UCSD-AML1 (cell line): ENCODE measurements around the gene ARPC1B.
"Not testable (repeated sequence)": the region's sequence is repeated elsewhere in the genome, so short reads cannot be mapped to it uniquely, and the experiment has no call there.

Experiments used
- DNase-seq: peaks from one replicate; lab custom pipeline; 2025; ENCODE audit not compliant: unreplicated experiment; lab: John Stamatoyannopoulos, UW

The ARPC1B gene

GRCh38 chr7:99366646-99367045 lies 7.9 kb upstream of the ARPC1B start:
- no peak for DNase-seq

- no peak for DNase-seq
Observed at GRCh38 chr7:99368750-99369389, 5.7 kb upstream of the ARPC1B start.

GRCh38 chr7:99369767-99370391 lies 4.7 kb upstream of the ARPC1B start:
- DNase-seq = peak; percentile 49

DNA sequence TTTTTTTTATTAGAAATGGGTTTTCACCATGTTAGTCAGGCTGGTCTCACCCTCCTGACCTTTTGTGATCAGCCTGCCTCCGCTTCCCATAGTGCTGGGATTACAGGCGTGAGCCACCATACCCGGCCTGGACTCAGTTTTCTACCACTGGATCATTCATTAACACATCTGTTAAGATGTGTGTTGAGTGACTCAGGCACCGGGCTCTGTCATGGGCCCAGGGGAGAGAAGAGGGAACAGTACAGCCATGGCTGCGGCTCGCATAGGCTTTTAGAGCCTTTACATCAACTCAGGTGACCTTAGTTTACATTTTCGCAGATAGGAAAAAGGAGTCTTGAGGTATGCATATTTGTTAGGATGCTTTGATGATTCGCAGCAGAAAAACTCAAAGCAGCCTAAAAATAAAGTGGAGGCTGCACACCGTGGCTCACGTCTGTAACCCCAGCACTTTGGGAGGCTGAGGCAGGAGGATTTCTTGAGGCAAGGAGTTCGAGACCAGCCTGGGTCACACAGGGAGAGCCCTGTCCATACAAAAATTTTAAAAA lies 3.1 kb upstream of the ARPC1B start:
- no peak for DNase-seq

DNA sequence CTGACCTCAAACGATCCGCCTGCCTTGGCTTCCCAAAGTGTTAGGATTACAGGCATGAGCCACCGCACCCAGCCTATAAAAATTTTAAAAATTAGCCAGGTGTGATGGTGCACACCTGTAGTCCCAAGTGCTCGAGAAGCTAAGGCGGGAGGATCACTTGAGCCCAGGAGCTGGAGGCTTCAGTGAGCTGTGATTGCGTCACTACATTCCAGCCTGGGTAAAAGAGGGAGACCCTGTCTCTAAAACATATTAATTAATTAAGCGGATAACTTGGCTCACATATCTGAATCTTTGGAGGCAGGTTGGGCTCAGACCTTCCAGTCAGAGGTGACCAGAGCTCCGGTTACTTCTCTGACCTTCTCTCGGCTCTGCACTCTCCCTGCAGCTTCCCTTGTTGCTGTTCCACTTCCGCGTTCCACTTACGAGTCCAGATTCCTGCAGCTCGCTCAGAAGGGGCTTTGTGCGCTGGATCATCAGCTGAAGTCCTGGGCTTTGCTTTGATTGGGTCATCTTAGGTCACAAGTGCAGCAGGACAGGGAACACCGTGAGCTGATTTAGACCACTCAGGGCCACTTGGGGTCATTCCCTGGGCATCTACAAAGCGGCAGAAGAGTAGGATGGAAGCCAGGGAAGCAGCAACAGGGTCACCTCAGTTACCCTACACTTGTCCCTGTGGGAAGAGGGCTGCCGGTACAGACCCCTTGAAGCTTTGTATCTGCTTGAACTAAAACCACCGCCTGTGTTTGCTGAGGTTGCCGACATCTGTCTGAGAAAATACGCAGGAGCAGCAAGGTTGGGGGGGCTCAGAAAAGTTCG lies 2.0 kb upstream of the ARPC1B start:
- no peak for DNase-seq

GRCh38 chr7:99373091-99374066 lies 1.2 kb upstream of the ARPC1B start:
- DNase-seq = no peak

GRCh38 chr7:99375070-99375807 lies 709 bp downstream of the ARPC1B start:
- DNase-seq = peak; percentile 53

DNA sequence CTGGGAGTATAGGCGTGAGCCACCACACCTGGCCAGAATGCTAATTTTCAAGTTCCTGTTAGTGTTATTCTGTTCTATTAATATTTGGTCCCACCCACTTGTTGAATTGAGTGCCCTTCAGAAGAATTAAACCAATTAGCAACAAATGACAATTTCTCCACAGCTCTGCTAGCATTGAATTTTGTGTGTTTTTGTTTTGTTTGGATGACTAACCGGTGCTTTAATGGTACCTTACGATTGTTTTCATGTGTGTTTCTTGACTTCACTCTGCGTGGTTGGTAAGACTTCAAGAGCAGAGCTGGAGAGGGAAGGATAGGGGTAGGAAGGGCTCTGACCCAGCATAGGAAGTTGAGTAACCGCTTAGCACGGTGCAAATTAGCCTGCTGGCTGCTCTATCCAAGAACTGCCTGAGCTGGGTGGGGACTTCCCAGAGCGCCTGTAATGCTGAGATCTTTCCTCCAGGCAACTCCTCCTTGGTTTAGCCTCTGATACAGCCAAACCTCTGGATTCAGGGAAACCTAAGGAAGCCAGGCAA lies 4.6 kb downstream of the ARPC1B start:
- DNase-seq = peak; percentile 54

GRCh38 chr7:99379693-99380031 lies 5.1 kb downstream of the ARPC1B start:
- DNase-seq = not testable (repeated sequence)

- peak; percentile 67 for DNase-seq
Observed at GRCh38 chr7:99380032-99380822, 5.7 kb downstream of the ARPC1B start.

DNA sequence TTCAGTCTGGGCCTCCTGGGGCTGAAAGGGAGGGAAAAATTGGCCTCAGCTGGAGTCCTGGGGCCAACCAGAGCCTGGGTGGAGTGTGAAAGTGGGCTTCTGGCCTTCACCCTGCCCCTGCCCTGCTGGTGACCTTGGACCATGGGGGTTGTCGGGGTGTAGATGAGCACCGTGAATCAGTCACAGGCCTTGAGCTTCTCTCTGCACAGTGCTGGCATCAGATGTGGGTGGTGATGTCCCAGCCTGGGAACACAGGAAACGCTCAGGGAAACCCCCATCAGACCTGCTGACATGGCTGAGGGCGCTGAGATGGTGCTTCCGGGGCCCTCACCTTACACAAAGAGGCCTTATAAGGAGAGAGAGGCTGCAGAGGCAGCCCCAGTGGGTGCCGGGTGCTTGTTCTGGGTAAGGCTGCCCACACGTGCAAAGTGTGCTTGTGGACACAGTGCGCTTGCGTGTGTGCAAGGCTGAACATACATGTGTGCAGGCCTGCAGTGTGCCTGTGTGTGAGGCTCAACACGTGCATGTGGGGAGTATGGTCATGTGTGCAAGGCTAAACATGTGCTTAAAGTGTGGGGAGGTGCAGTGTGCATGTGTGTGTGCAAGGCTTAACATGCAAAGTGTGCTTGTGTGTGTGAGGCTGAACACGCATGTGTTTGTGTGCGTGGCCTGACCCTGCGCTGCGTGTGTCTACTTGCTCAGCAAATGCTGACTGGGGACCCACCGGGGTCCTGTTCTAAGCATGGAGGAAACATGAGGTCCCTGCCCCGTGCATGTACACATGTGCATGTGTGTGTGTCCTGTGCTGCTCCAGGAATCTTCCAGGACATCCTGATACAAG lies 6.5 kb downstream of the ARPC1B start:
- no peak for DNase-seq

GRCh38 chr7:99381664-99382075 lies 7.1 kb downstream of the ARPC1B start:
- DNase-seq = no peak

GRCh38 chr7:99383203-99383602 lies 8.7 kb downstream of the ARPC1B start:
- DNase-seq = no peak

- DNase-seq = no peak
Observed at GRCh38 chr7:99383791-99384370, 9.4 kb downstream of the ARPC1B start.

DNA sequence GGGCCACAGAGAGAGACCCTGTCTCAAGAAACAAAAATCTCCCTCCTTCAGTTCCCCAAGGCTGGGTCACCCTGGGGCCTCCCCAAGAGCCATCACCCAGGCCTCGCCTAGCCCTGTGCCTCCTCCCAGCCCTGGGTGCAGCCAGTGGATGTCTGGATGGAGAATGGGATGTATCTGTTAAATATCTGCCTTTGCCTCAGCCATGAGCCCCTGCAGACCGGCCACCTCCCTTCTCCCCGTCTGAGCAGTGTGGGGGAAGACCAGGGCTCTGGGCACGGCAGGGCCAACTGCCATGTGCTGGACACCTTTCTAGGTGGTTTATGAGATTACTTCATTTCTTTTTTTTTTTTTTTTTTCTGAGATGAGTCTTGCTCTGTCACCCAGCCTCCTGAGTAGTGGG lies 10.0 kb downstream of the ARPC1B start:
- no peak for DNase-seq

DNA sequence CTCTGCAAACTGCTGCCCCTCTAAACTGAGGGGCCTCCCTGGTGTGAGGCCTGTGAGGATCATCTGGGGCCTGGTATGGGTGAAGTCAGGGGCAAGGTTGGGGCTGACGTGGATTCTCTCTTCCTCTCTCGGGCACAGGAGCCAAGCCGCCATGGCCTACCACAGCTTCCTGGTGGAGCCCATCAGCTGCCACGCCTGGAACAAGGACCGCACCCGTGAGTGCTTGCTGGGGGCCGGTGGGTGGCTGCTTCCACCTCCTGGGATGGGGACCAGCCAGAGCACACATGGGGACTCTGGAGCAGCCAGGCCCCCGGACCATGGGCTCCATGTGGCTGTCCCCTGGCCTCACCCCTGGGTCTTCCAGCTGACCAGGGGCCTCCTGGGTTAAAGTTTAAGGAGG lies 11.0 kb downstream of the ARPC1B start:
- no peak for DNase-seq

GRCh38 chr7:99386584-99387238 lies 12.2 kb downstream of the ARPC1B start:
- DNase-seq = no peak
